ENCODE data around the gene OGFOD3. TPM values are rescaled to one million over a fixed set of nuclear protein-coding genes. Genes with fewer than 3 reads are reported as not detected.

The OGFOD3 gene
- total RNA-seq, 1 experiment from 2014 or later, result 53.6 TPM

- no peak for DNase-seq (ENCODE audit: low read depth, low spot score)
- CTCF ChIA-PET, result no interaction called here
- intact Hi-C loops (cut with micrococcal nuclease), result loop anchor here (10.0 kb wide), 2 partner anchors 143 to 377 kb away; partner anchors contain the start of genes DCXR and RAC3
- ATAC-seq, result no peak
- no peaks in the 10 kb centered on the region for H3K9me3 ChIP-seq (ENCODE audit: control insufficient read depth in 1 of 2, insufficient read depth in 1 of 2, low read depth in 1 of 2, low read length in 2 of 2)
- peaks cover 6% of the 10 kb centered on the region; the same call in 1 of the 2 replicates for H4K20me1 ChIP-seq (ENCODE audit: insufficient read depth)
- H3K4me3 ChIP-seq (replicated peaks in 1 of 2; ENCODE audit: low read depth in 1 of 2, low read length in 2 of 2), result no peak overlapping the region
- POLR2A ChIA-PET, result no interaction called here
- no TSS peak for BruUV-seq (replicated peaks)
- no peak overlapping the region for H3K4me2 ChIP-seq (ENCODE audit: low read length)
- H3K9ac ChIP-seq (ENCODE audit: low read length), result no peak overlapping the region
- H2AFZ ChIP-seq (ENCODE audit: low read depth, low read length, poor library complexity, severe bottlenecking), result no peak overlapping the region
- no peaks in the 10 kb centered on the region for H3K27me3 ChIP-seq (ENCODE audit: insufficient read depth, low read length)
- H3K79me2 ChIP-seq (ENCODE audit: insufficient read depth, low read length), result no peaks in the 10 kb centered on the region; the same call in 1 of the 2 replicates
- no peaks in the 10 kb centered on the region for H3K9me2 ChIP-seq (ENCODE audit: insufficient read depth)
- peaks cover 14 to 21% of the 10 kb centered on the region in 2 experiments for H3K4me1 ChIP-seq (ENCODE audit: control insufficient read depth in 1 of 2, insufficient read depth in 2 of 2, low read length in 2 of 2)
- RAD21 ChIA-PET (ENCODE audit: low non-redundant PET in 1 of 2, low total read pairs in 2 of 2, uncharacterized antibody in 2 of 2, unreplicated experiment in 2 of 2), result no interaction called here
- TF ChIP-seq EZH2 (IDR thresholded peaks at IDR 0.05) (no peak), EGR1 (IDR thresholded peaks at IDR 0.05; ENCODE audit: low read depth) (no peak), RAD21 (IDR thresholded peaks at IDR 0.05; ENCODE audit: low read depth) (no peak), ZFX (IDR thresholded peaks at IDR 0.05) (no peak), CEBPB (IDR thresholded peaks at IDR 0.05; ENCODE audit: low read depth) (no peak), ZNF274 (IDR thresholded peaks at IDR 0.05; ENCODE audit: low read depth, low read length) (no peak), SRF (IDR thresholded peaks at IDR 0.05; ENCODE audit: low read depth) (no peak), CBX3 (IDR thresholded peaks at IDR 0.05; ENCODE audit: low read depth) (no peak), EZH2phosphoT487 (IDR thresholded peaks at IDR 0.05; ENCODE audit: borderline replicate concordance) (no peak), TCF7L2 (IDR thresholded peaks at IDR 0.05; ENCODE audit: borderline replicate concordance, extremely low read depth, insufficient read depth, insufficient read length) (no peak), FOSL1 (IDR thresholded peaks at IDR 0.05; ENCODE audit: low read depth) (no peak), ATF3 (IDR thresholded peaks at IDR 0.05) (no peak), ELF1 (IDR thresholded peaks at IDR 0.05; ENCODE audit: borderline replicate concordance, low read depth) (no peak), YY1 (IDR thresholded peaks at IDR 0.05; ENCODE audit: extremely low read depth, insufficient replicate concordance, low read depth, low read length) (no peak), SP1 (IDR thresholded peaks at IDR 0.05; ENCODE audit: low read depth) (no peak), SIN3A (IDR thresholded peaks at IDR 0.05; ENCODE audit: low read depth) (no peak), POLR2AphosphoS5 (IDR thresholded peaks at IDR 0.05; ENCODE audit: low read depth, low read length) (no peak)
- TF ChIP-seq, protein P1, sequence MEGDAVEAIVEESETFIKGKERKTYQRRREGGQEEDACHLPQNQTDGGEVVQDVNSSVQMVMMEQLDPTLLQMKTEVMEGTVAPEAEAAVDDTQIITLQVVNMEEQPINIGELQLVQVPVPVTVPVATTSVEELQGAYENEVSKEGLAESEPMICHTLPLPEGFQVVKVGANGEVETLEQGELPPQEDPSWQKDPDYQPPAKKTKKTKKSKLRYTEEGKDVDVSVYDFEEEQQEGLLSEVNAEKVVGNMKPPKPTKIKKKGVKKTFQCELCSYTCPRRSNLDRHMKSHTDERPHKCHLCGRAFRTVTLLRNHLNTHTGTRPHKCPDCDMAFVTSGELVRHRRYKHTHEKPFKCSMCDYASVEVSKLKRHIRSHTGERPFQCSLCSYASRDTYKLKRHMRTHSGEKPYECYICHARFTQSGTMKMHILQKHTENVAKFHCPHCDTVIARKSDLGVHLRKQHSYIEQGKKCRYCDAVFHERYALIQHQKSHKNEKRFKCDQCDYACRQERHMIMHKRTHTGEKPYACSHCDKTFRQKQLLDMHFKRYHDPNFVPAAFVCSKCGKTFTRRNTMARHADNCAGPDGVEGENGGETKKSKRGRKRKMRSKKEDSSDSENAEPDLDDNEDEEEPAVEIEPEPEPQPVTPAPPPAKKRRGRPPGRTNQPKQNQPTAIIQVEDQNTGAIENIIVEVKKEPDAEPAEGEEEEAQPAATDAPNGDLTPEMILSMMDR (IDR thresholded peaks at IDR 0.05 in 2 of 3, conservative IDR thresholded peaks at IDR 0.05 in 1 of 3; ENCODE audit: borderline replicate concordance in 1 of 3, insufficient read depth in 1 of 3, low read depth in 2 of 3, low read length in 2 of 3), result no peak
- TF ChIP-seq, protein P2, sequence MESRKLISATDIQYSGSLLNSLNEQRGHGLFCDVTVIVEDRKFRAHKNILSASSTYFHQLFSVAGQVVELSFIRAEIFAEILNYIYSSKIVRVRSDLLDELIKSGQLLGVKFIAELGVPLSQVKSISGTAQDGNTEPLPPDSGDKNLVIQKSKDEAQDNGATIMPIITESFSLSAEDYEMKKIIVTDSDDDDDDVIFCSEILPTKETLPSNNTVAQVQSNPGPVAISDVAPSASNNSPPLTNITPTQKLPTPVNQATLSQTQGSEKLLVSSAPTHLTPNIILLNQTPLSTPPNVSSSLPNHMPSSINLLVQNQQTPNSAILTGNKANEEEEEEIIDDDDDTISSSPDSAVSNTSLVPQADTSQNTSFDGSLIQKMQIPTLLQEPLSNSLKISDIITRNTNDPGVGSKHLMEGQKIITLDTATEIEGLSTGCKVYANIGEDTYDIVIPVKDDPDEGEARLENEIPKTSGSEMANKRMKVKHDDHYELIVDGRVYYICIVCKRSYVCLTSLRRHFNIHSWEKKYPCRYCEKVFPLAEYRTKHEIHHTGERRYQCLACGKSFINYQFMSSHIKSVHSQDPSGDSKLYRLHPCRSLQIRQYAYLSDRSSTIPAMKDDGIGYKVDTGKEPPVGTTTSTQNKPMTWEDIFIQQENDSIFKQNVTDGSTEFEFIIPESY (IDR thresholded peaks at IDR 0.05; ENCODE audit: extremely low read depth, insufficient replicate concordance, low read length), result no peak
- H3K36me3 ChIP-seq (ENCODE audit: control insufficient read depth in 1 of 2, insufficient read depth in 2 of 2, low read length in 2 of 2), result peaks cover 0 to 7% of the 10 kb centered on the region in 2 experiments; a peak in 2 of 4 replicates
- no peak overlapping the region for H3K27ac ChIP-seq (ENCODE audit: low read depth, low read length)
Observed at GRCh38 chr17:82411396-82412053, 6.9 kb downstream of the OGFOD3 start.

Measured in HCT116 (cell line).